Keratinocyte (primary cell): ENCODE data around the gene CALCR. TPM values are rescaled to one million over a fixed set of nuclear protein-coding genes. Genes with fewer than 3 reads are reported as not detected.
A peak's percentile ranks its signal among the peaks of the same experiment; 100 is the strongest.

ENCODE experiments used
- DNase-seq: peaks from one replicate; pipeline ENCODE4 v3.0.0-alpha.2; 2011; ENCODE audit warnings: low read depth, missing footprints, low spot score
- FAIRE-seq: peaks from 2 replicates; lab custom pipeline; 2011; peaks lifted over from hg19 to GRCh38; lab: Jason Lieb, UNC
- H2AFZ ChIP-seq: 2 replicates; pipeline ENCODE4 v1.6.0; 2012; ENCODE audit warnings: low read length, control low read depth, inconsistent platforms; ENCODE audit not compliant: control insufficient read depth
- H3K27ac ChIP-seq: 2 replicates; pipeline ENCODE4 v1.5.1; 2011; ENCODE audit warnings: low read length; ENCODE audit not compliant: control insufficient read depth, insufficient read depth
- H3K27me3 ChIP-seq: 3 replicates; pipeline ENCODE4 v1.6.0; 2011; ENCODE audit warnings: low read length; ENCODE audit not compliant: control insufficient read depth, insufficient read depth; ENCODE audit errors: extremely low read depth
- H3K36me3 ChIP-seq, 2 experiments: 2 replicates in 1 of 2; 3 replicates in 1 of 2; pipeline ENCODE4 v1.5.1; 2011; ENCODE audit warnings: low read length in 2 of 2, mild to moderate bottlenecking in 1 of 2; ENCODE audit not compliant: control insufficient read depth in 2 of 2, insufficient read depth in 2 of 2; ENCODE audit errors: extremely low read depth in 1 of 2
- H3K4me1 ChIP-seq: 3 replicates; pipeline ENCODE4 v1.5.1; 2011; ENCODE audit warnings: low read length; ENCODE audit not compliant: control insufficient read depth, insufficient read depth; ENCODE audit errors: extremely low read depth
- H3K4me2 ChIP-seq: 3 replicates; pipeline ENCODE4 v1.6.0; 2011; ENCODE audit warnings: low read depth, low read length; ENCODE audit not compliant: control insufficient read depth, insufficient read depth; ENCODE audit errors: extremely low read depth
- H3K4me3 ChIP-seq, 3 experiments: fragments of 200-600 bp in 1 of 3; sonication (generic) in 1 of 3; 2 replicates in 2 of 3; 3 replicates in 1 of 3; pipeline ENCODE4 v1.5.1; 2011 to 2016; ENCODE audit warnings: low read length in 3 of 3, mild to moderate bottlenecking in 3 of 3, control low read depth in 2 of 3, inconsistent platforms in 1 of 3, low read depth in 1 of 3, mixed read lengths in 1 of 3, mixed run types in 1 of 3, moderate library complexity in 1 of 3; ENCODE audit not compliant: control insufficient read depth in 2 of 3, insufficient read depth in 2 of 3; ENCODE audit errors: extremely low read depth in 1 of 3
- H3K79me2 ChIP-seq: 2 replicates; pipeline ENCODE4 v1.6.0; 2012; ENCODE audit warnings: low read length; ENCODE audit not compliant: control insufficient read depth, insufficient read depth
- H3K9ac ChIP-seq: 3 replicates; pipeline ENCODE4 v1.6.0; 2011; ENCODE audit warnings: low read length; ENCODE audit not compliant: control insufficient read depth, insufficient read depth; ENCODE audit errors: extremely low read depth
- H3K9me1 ChIP-seq: 3 replicates; pipeline ENCODE4 v1.6.0; 2011; ENCODE audit warnings: low read length; ENCODE audit not compliant: control insufficient read depth, insufficient read depth; ENCODE audit errors: extremely low read depth
- H3K9me3 ChIP-seq: 2 replicates; pipeline ENCODE4 v1.5.1; 2012; ENCODE audit warnings: low read depth, low read length; ENCODE audit not compliant: control insufficient read depth
- H4K20me1 ChIP-seq: 3 replicates; pipeline ENCODE4 v1.6.0; 2011; ENCODE audit warnings: low read length; ENCODE audit not compliant: control insufficient read depth, insufficient read depth; ENCODE audit errors: extremely low read depth
- CTCF ChIP-seq, 3 experiments: IDR thresholded peaks in 1 of 3; conservative IDR thresholded peaks in 1 of 3; optimal IDR thresholded peaks in 1 of 3; 2 replicates in 2 of 3; 3 replicates in 1 of 3; pipeline versions ENCODE3 to v1.5.1; 2011; ENCODE audit warnings: low read length in 3 of 3, mild to moderate bottlenecking in 3 of 3, moderate library complexity in 2 of 3, control low read depth in 1 of 3, inconsistent platforms in 1 of 3; ENCODE audit not compliant: insufficient read depth in 2 of 3; ENCODE audit errors: extremely low read depth in 1 of 3
- EZH2 ChIP-seq: IDR thresholded peaks from one replicate; pipeline ENCODE4 v1.6.1; 2012; ENCODE audit warnings: inconsistent platforms, mild to moderate bottlenecking, low read length, moderate library complexity
- dilution Hi-C: fragments of 300-500 bp; cut with MboI; formaldehyde crosslinking; loops from one replicate; pipeline ENCODE4 v1.7.0; 2020; ENCODE audit warnings: low sequenced_read_pairs; ENCODE audit not compliant: extremely low pct_ligation_motif_present
- polyA plus RNA-seq, 5 experiments: library from polyadenylated mRNA; depleted of rRNA in 3 of 5; stranded (reverse) in 3 of 5; stranded (forward) in 1 of 5; unstranded in 1 of 5; fragments of >200 nt; gene quantifications; 1 replicate in 1 of 5; 2 replicates in 3 of 5; 3 replicates in 1 of 5; pipeline versions ENCODE4 v1.2.1 to v1.2.3, GENCODE V29; 2011 to 2012; ENCODE audit warnings: missing spikeins in 2 of 5, low read depth in 1 of 5, low replicate concordance in 1 of 5

CALCR gene
- polyA plus RNA-seq, 1 donor (not counting 4 experiments of a cell fraction or from before 2014, with no cell fraction given) = not detected

- no peaks in the 10 kb centered on the region for H3K36me3 ChIP-seq
- no peak for TF ChIP-seq EZH2
- TF ChIP-seq CTCF (optimal IDR thresholded peaks at IDR 0.05 in 1 of 3, IDR thresholded peaks at IDR 0.05 in 1 of 3, conservative IDR thresholded peaks at IDR 0.05 in 1 of 3; ENCODE audit: extremely low read depth in 1 of 3, insufficient read depth in 2 of 3, low read length in 3 of 3) = no peak
- H3K9ac ChIP-seq = no peak overlapping the region
- DNase-seq = no peak
- no peaks in the 10 kb centered on the region for H4K20me1 ChIP-seq
- H3K27me3 ChIP-seq = no peaks in the 10 kb centered on the region
- no peak for FAIRE-seq
- H3K4me1 ChIP-seq = no peaks in the 10 kb centered on the region
- H3K9me3 ChIP-seq = no peaks in the 10 kb centered on the region
- no peaks in the 10 kb centered on the region for H3K79me2 ChIP-seq
- no peak overlapping the region for H2AFZ ChIP-seq
- no peak overlapping the region for H3K4me2 ChIP-seq
- no peaks in the 10 kb centered on the region for H3K9me1 ChIP-seq
- no peak overlapping the region for H3K4me3 ChIP-seq
- dilution Hi-C loops = no loop called here
- no peak overlapping the region for H3K27ac ChIP-seq
Observed at GRCh38 chr7:93551931-93552330, 22.6 kb downstream of the CALCR start.

- Histone ChIP-seq H3K4me1 (no peaks in the 10 kb centered on the region), H3K27me3 (no peaks in the 10 kb centered on the region), H4K20me1 (no peaks in the 10 kb centered on the region), H3K4me2 (no peak overlapping the region), H3K9me3 (no peaks in the 10 kb centered on the region), H2AFZ (no peak overlapping the region), H3K9ac (no peak overlapping the region), H3K9me1 (no peaks in the 10 kb centered on the region), H3K79me2 (no peaks in the 10 kb centered on the region), H3K27ac (no peak overlapping the region), H3K36me3 (no peaks in the 10 kb centered on the region), H3K4me3 (no peak overlapping the region)
- TF ChIP-seq CTCF (optimal IDR thresholded peaks at IDR 0.05 in 1 of 3, IDR thresholded peaks at IDR 0.05 in 1 of 3, conservative IDR thresholded peaks at IDR 0.05 in 1 of 3; ENCODE audit: extremely low read depth in 1 of 3, insufficient read depth in 2 of 3, low read length in 3 of 3) (peak; percentile 8 to 58 (median 47)), EZH2 (no peak)
- no peak for DNase-seq
- FAIRE-seq = peak; percentile 20
- dilution Hi-C loops = no loop called here
Observed at GRCh38 chr7:93551063-93551895, 23.2 kb downstream of the CALCR start.
